Adrenal gland (tissue), 12 donors: Measurements from ENCODE around the gene UQCRH. TPM values are rescaled to one million over a fixed set of nuclear protein-coding genes. Genes with fewer than 3 reads are reported as not detected.

Experiments
- polyA plus RNA-seq, 3 donors: library from polyadenylated mRNA; stranded (reverse); fragments of 200-250 nt in 2 of 3; fragments of 350-450 nt in 1 of 3; fragmentation: Illumina TruSeq in 1 of 3; extraction: RNeasy Lipid Tissue Mini Kit (QIAGEN cat#74804) in 1 of 3; gene quantifications; one replicate each; pipeline ENCODE4 v1.2.3, GENCODE V29; 2013 to 2014
- total RNA-seq, 9 donors: library from RNA; depleted of rRNA in 4 of 9; stranded (reverse); fragments of >200 nt in 4 of 9; fragments of 120-200 nt in 1 of 9; fragmentation: NEBNext Ultra II Directional in 1 of 9; extraction: Animal tissue kit (Norgen Biotek cat#: 25700) in 1 of 9; gene quantifications; one replicate each; pipeline versions ENCODE4 v1.1.0 to v1.2.4, GENCODE V29; 2013 to 2023
- donor health status: healthy with polysubstance abuse.
- donor health status: Bipolar disorder and iron deficiency.
- donor health status: DM: yes; HTN: yes; CAD: no.
- donor health status: DM: no; HTN: no; CAD: no.
- donor health status: DM: no; HTN: no; CAD: no.
- donor health status: DM: yes; HTN: yes; CAD: no.

The UQCRH gene
- total and polyA plus RNA-seq, 12 donors = 118 to 317 (median 195) TPM

Other genes starting within 250 kb of the UQCRH start
- gene PIK3R3, start 171.1 kb upstream of the UQCRH start, total RNA-seq = 10 to 100 TPM in 8 of 9 donors, 1 to 10 TPM in 1; 6.5 to 47.3 (median 21.5) TPM
- gene PIK3R3, start 171.1 kb upstream of the UQCRH start, polyA plus RNA-seq = 10 to 100 TPM; 11.1 to 25.4 (median 16.7) TPM
- gene TSPAN1, start 128.6 kb upstream of the UQCRH start, total RNA-seq = 10 to 100 TPM in 5 of 9 donors, 1 to 10 TPM in 3, under 1 TPM in 1; 0.39 to 44.6 (median 10.4) TPM
- 1 to 10 TPM; 4.7 to 8.2 (median 6.5) TPM for gene TSPAN1, start 128.6 kb upstream of the UQCRH start, polyA plus RNA-seq
- gene P3R3URF, start 127.2 kb upstream of the UQCRH start, total RNA-seq = not detected
- not detected for gene P3R3URF, start 127.2 kb upstream of the UQCRH start, polyA plus RNA-seq
- gene POMGNT1, start 105.3 kb upstream of the UQCRH start, total RNA-seq = 100 to 1,000 TPM in 3 of 9 donors, 10 to 100 TPM in 6; 44.6 to 132 (median 84.2) TPM
- 100 to 1,000 TPM in 2 of 3 donors, 10 to 100 TPM in 1; 73.0 to 149 (median 101) TPM for gene POMGNT1, start 105.3 kb upstream of the UQCRH start, polyA plus RNA-seq
- 10 to 100 TPM in 1 of 9 donors, 1 to 10 TPM in 8; 4.4 to 10.0 (median 8.9) TPM for gene LURAP1, start 100.4 kb upstream of the UQCRH start, total RNA-seq
- 1 to 10 TPM; 3.3 to 7.4 (median 5.0) TPM for gene LURAP1, start 100.4 kb upstream of the UQCRH start, polyA plus RNA-seq
- gene RAD54L, start 55.9 kb upstream of the UQCRH start, total RNA-seq = 1 to 10 TPM in 4 of 9 donors, under 1 TPM in 3, not detected in 2; 0.49 to 3.5 (median 1.1) TPM
- 1 to 10 TPM; 1.3 to 2.1 (median 1.9) TPM for gene RAD54L, start 55.9 kb upstream of the UQCRH start, polyA plus RNA-seq
- gene LRRC41, start 82 bp upstream of the UQCRH start, total RNA-seq = 10 to 100 TPM; 64.5 to 95.8 (median 70.1) TPM
- 10 to 100 TPM; 38.5 to 43.2 (median 41.5) TPM for gene LRRC41, start 82 bp upstream of the UQCRH start, polyA plus RNA-seq
- gene NSUN4, start 37.1 kb downstream of the UQCRH start, total RNA-seq = 10 to 100 TPM; 26.0 to 46.1 (median 40.3) TPM
- gene NSUN4, start 37.1 kb downstream of the UQCRH start, polyA plus RNA-seq = 10 to 100 TPM; 13.8 to 37.6 (median 17.0) TPM
- 10 to 100 TPM; 14.7 to 53.8 (median 38.6) TPM for gene FAAH, start 90.6 kb downstream of the UQCRH start, total RNA-seq
- gene FAAH, start 90.6 kb downstream of the UQCRH start, polyA plus RNA-seq = 100 to 1,000 TPM in 1 of 3 donors, 10 to 100 TPM in 2; 12.0 to 162 (median 89.0) TPM
- gene DMBX1, start 186.1 kb downstream of the UQCRH start, total RNA-seq = under 1 TPM in 2 of 9 donors, not detected in 7; 0.07 to 0.14 TPM
- gene DMBX1, start 186.1 kb downstream of the UQCRH start, polyA plus RNA-seq = under 1 TPM in 1 of 3 donors, not detected in 2; 0.16 TPM
- gene KNCN, start 247.9 kb downstream of the UQCRH start, total RNA-seq = not detected
- gene KNCN, start 247.9 kb downstream of the UQCRH start, polyA plus RNA-seq = under 1 TPM; 0.07 to 0.40 (median 0.24) TPM